ENCODE data around the gene SLC8A2. TPM values are rescaled to one million over a fixed set of nuclear protein-coding genes. Genes with fewer than 3 reads are reported as not detected.
"Not testable (repeated sequence)": the region's sequence is repeated elsewhere in the genome, so short reads cannot be mapped to it uniquely, and the experiment has no call there.

SLC8A2 gene
- total and polyA plus RNA-seq, 2 experiments from 2014 or later = 0.86 to 10.0 TPM

- not testable (repeated sequence) for H3K36me3 ChIP-seq (ENCODE audit: insufficient read depth); H3K4me3 ChIP-seq; H3K79me2 ChIP-seq (replicated peaks; ENCODE audit: insufficient read depth); DNase-seq (ENCODE audit: low spot score); H3K27ac Mint-ChIP-seq; H3K4me3 Mint-ChIP-seq; H2AFZ ChIP-seq; H3K4me1 ChIP-seq (ENCODE audit: insufficient read depth); H4K20me1 ChIP-seq (replicated peaks; ENCODE audit: insufficient read depth); H3K4me2 ChIP-seq; ATAC-seq; H3K27me3 ChIP-seq (ENCODE audit: insufficient read depth); H3K9me2 ChIP-seq (ENCODE audit: insufficient read depth); H3K27ac ChIP-seq (ENCODE audit: low read depth)
- Mint-ChIP-seq H3K36me3 (ENCODE audit: low read depth) (peaks cover 22% of the 10 kb centered on the region), H3K27me3 (ENCODE audit: insufficient read depth, low read depth, poor library complexity) (peaks cover 28% of the 10 kb centered on the region), H3K4me1 (peaks cover 15% of the 10 kb centered on the region), H3K9me3 (peaks cover 26% of the 10 kb centered on the region)
- H3F3A ChIP-seq (replicated peaks; ENCODE audit: low read depth) = peaks cover 11% of the 10 kb centered on the region; the same call in 1 of the 2 replicates
Measured at GRCh38 chr19:47388721-47389120, 83.0 kb downstream of the SLC8A2 start.

- not testable (repeated sequence) for H3K36me3 ChIP-seq (ENCODE audit: insufficient read depth); H3K9me2 ChIP-seq (ENCODE audit: insufficient read depth); H4K20me1 ChIP-seq (replicated peaks; ENCODE audit: insufficient read depth); H3K27ac ChIP-seq (ENCODE audit: low read depth); H3K4me3 ChIP-seq; H3K27me3 ChIP-seq (ENCODE audit: insufficient read depth); DNase-seq (ENCODE audit: low spot score); H3K27ac Mint-ChIP-seq; H3K79me2 ChIP-seq (replicated peaks; ENCODE audit: insufficient read depth); H3K4me1 ChIP-seq (ENCODE audit: insufficient read depth); H3K4me2 ChIP-seq; H2AFZ ChIP-seq; H3K4me3 Mint-ChIP-seq; ATAC-seq
- H3K9me3 Mint-ChIP-seq = peaks cover 15% of the 10 kb centered on the region
- peaks cover 26% of the 10 kb centered on the region for H3K27me3 Mint-ChIP-seq (ENCODE audit: insufficient read depth, low read depth, poor library complexity)
- peaks cover 12% of the 10 kb centered on the region for H3K36me3 Mint-ChIP-seq (ENCODE audit: low read depth)
- peaks cover 15% of the 10 kb centered on the region for H3K4me1 Mint-ChIP-seq
- H3F3A ChIP-seq (replicated peaks; ENCODE audit: low read depth) = peaks cover 11% of the 10 kb centered on the region; the same call in 1 of the 2 replicates
Measured at GRCh38 chr19:47387623-47388022, 84.1 kb downstream of the SLC8A2 start.

GRCh38 chr19:47386582-47386981, 85.1 kb downstream of the SLC8A2 start:
- not testable (repeated sequence) for H3K79me2 ChIP-seq (replicated peaks; ENCODE audit: insufficient read depth); H3K9me3 Mint-ChIP-seq; H3K36me3 Mint-ChIP-seq (ENCODE audit: low read depth); H3K36me3 ChIP-seq (ENCODE audit: insufficient read depth); ATAC-seq; H3K4me3 Mint-ChIP-seq; DNase-seq (ENCODE audit: low spot score); H3K27ac ChIP-seq (ENCODE audit: low read depth); H4K20me1 ChIP-seq (replicated peaks; ENCODE audit: insufficient read depth); H3K9me2 ChIP-seq (ENCODE audit: insufficient read depth); H3K27me3 ChIP-seq (ENCODE audit: insufficient read depth); H3K4me3 ChIP-seq; H2AFZ ChIP-seq; H3K4me2 ChIP-seq; H3K4me1 ChIP-seq (ENCODE audit: insufficient read depth); H3K27ac Mint-ChIP-seq
- H3K27me3 Mint-ChIP-seq (ENCODE audit: insufficient read depth, low read depth, poor library complexity) = peaks cover 27% of the 10 kb centered on the region
- peaks cover 17% of the 10 kb centered on the region for H3F3A ChIP-seq (replicated peaks; ENCODE audit: low read depth)
- peaks cover 15% of the 10 kb centered on the region for H3K4me1 Mint-ChIP-seq

GRCh38 chr19:47384533-47384932, 87.2 kb downstream of the SLC8A2 start:
- H3K27me3 ChIP-seq (ENCODE audit: insufficient read depth); H3K9me2 ChIP-seq (ENCODE audit: insufficient read depth); H2AFZ ChIP-seq; H3K4me3 Mint-ChIP-seq; H4K20me1 ChIP-seq (replicated peaks; ENCODE audit: insufficient read depth); ATAC-seq; H3K36me3 ChIP-seq (ENCODE audit: insufficient read depth); H3K4me3 ChIP-seq; H3K9me3 Mint-ChIP-seq; H3K27ac Mint-ChIP-seq; H3K4me2 ChIP-seq; H3K27ac ChIP-seq (ENCODE audit: low read depth); H3K4me1 ChIP-seq (ENCODE audit: insufficient read depth); H3K4me1 Mint-ChIP-seq; H3F3A ChIP-seq (replicated peaks; ENCODE audit: low read depth); DNase-seq (ENCODE audit: low spot score); H3K79me2 ChIP-seq (replicated peaks; ENCODE audit: insufficient read depth): not testable (repeated sequence)
- H3K27me3 Mint-ChIP-seq (ENCODE audit: insufficient read depth, low read depth, poor library complexity) = peaks cover 22% of the 10 kb centered on the region
- peaks cover 24% of the 10 kb centered on the region for H3K36me3 Mint-ChIP-seq (ENCODE audit: low read depth)

GRCh38 chr19:47383890-47384289, 87.8 kb downstream of the SLC8A2 start:
- H3K27me3 ChIP-seq (ENCODE audit: insufficient read depth); H3F3A ChIP-seq (replicated peaks; ENCODE audit: low read depth); H3K9me3 Mint-ChIP-seq; H3K27ac Mint-ChIP-seq; H3K4me3 ChIP-seq; DNase-seq (ENCODE audit: low spot score); H3K4me1 Mint-ChIP-seq; H3K4me2 ChIP-seq; H3K36me3 ChIP-seq (ENCODE audit: insufficient read depth); H3K4me1 ChIP-seq (ENCODE audit: insufficient read depth); H3K4me3 Mint-ChIP-seq; ATAC-seq; H3K9me2 ChIP-seq (ENCODE audit: insufficient read depth); H2AFZ ChIP-seq; H4K20me1 ChIP-seq (replicated peaks; ENCODE audit: insufficient read depth); H3K79me2 ChIP-seq (replicated peaks; ENCODE audit: insufficient read depth); H3K27ac ChIP-seq (ENCODE audit: low read depth): not testable (repeated sequence)
- H3K36me3 Mint-ChIP-seq (ENCODE audit: low read depth) = peaks cover 28% of the 10 kb centered on the region
- peaks cover 21% of the 10 kb centered on the region for H3K27me3 Mint-ChIP-seq (ENCODE audit: insufficient read depth, low read depth, poor library complexity)
